PC-3 (cell line): Measurements from ENCODE around the gene PPT2. TPM values are rescaled to one million over a fixed set of nuclear protein-coding genes. Genes with fewer than 3 reads are reported as not detected.
A peak's percentile ranks its signal among the peaks of the same experiment; 100 is the strongest.

Experiments
- ATAC-seq: fragments of 200-7000 bp; cut with Tn5 transposase; 2 replicates; pipeline ENCODE4 v1.9.1; 2020; ENCODE audit warnings: mild to moderate bottlenecking, moderate library complexity
- BruUV-seq: library from RNA; stranded (reverse); fragments of 400-500 nt; replicated peaks from 2 replicates; lab custom pipeline; 2021; lab: Mats Ljungman, UMichigan
- CTCF ChIA-PET: fragments of 300-600 bp; sonication (Branson Sonifier 250); formaldehyde crosslinking; loops from one replicate; lab custom pipeline; 2022; ENCODE audit warnings: antibody characterized with exemption; lab: Charles Lee
- POLR2A ChIA-PET: fragments of 300-600 bp; sonication (Branson Sonifier 250); formaldehyde crosslinking; loops from one replicate; lab custom pipeline; 2022; ENCODE audit warnings: antibody characterized with exemption; ENCODE audit not compliant: unreplicated experiment; lab: Charles Lee
- DNase-seq: peaks from one replicate; pipeline ENCODE4 v3.0.0-alpha.2; 2015
- H2AFZ ChIP-seq: fragments of 300-600 bp; sonication (generic); 2 replicates; pipeline ENCODE4 v1.6.0; 2016; ENCODE audit warnings: antibody characterized with exemption, low read length
- H3F3A ChIP-seq: fragments of 300-600 bp; sonication (generic); one replicate; pipeline ENCODE4 v1.6.0; 2017; ENCODE audit warnings: antibody characterized with exemption, low read length, control low read depth, mild to moderate bottlenecking; ENCODE audit not compliant: unreplicated experiment
- H3K27ac ChIP-seq: fragments of 300-600 bp; sonication (generic); 2 replicates; pipeline ENCODE4 v1.5.1; 2016; ENCODE audit warnings: mild to moderate bottlenecking, low read length
- H3K27me3 ChIP-seq: fragments of 300-600 bp; sonication (generic); 2 replicates; pipeline ENCODE4 v1.6.1; 2016; ENCODE audit warnings: low read length, mixed read lengths
- H3K36me3 ChIP-seq: fragments of 300-600 bp; sonication (generic); 2 replicates; pipeline ENCODE4 v1.6.1; 2016; ENCODE audit warnings: low read depth, mixed run types, low read length, mixed read lengths
- H3K4me1 ChIP-seq: fragments of 300-600 bp; sonication (generic); 2 replicates; pipeline ENCODE4 v1.5.1; 2016; ENCODE audit warnings: low read length; ENCODE audit not compliant: insufficient read depth
- H3K4me2 ChIP-seq: fragments of 300-600 bp; sonication (generic); 2 replicates; pipeline ENCODE4 v1.6.0; 2016; ENCODE audit warnings: low read length
- H3K4me3 ChIP-seq: fragments of 300-600 bp; sonication (generic); 2 replicates; pipeline ENCODE4 v1.5.1; 2016; ENCODE audit warnings: mild to moderate bottlenecking, low read length, mixed read lengths
- H3K79me2 ChIP-seq: fragments of 300-600 bp; sonication (generic); 2 replicates; pipeline ENCODE4 v1.6.1; 2017; ENCODE audit warnings: low read length, mixed read lengths
- H3K9ac ChIP-seq: fragments of 300-600 bp; sonication (generic); 2 replicates; pipeline ENCODE4 v1.6.0; 2016; ENCODE audit warnings: mild to moderate bottlenecking, low read length
- H3K9me2 ChIP-seq: fragments of 300-600 bp; sonication (generic); replicated peaks from 2 replicates; pipeline ENCODE4 v1.6.1; 2016; ENCODE audit warnings: mixed run types, low read length, mixed read lengths
- H3K9me3 ChIP-seq: fragments of 300-600 bp; sonication (generic); 2 replicates; pipeline ENCODE4 v1.6.1; 2016; ENCODE audit warnings: low read length, mixed read lengths
- H4K20me1 ChIP-seq: fragments of 300-600 bp; sonication (generic); 2 replicates; pipeline ENCODE4 v1.6.1; 2016; ENCODE audit warnings: low read length, mixed read lengths
- CTCF ChIP-seq: fragments of 300-600 bp; sonication (generic); conservative IDR thresholded peaks from 2 replicates; pipeline ENCODE4 v1.5.1; 2017; ENCODE audit warnings: antibody characterized with exemption, low read depth, mild to moderate bottlenecking, low read length
- EZH2 ChIP-seq: fragments of 300-600 bp; sonication (generic); IDR thresholded peaks from one replicate; pipeline ENCODE4 v1.6.1; 2017; ENCODE audit warnings: antibody characterized with exemption, mild to moderate bottlenecking, low read length; ENCODE audit not compliant: unreplicated experiment
- EZH2phosphoT487 ChIP-seq: fragments of 300-600 bp; sonication (generic); IDR thresholded peaks from 2 replicates; pipeline ENCODE4 v1.6.1; 2018; ENCODE audit warnings: mild to moderate bottlenecking, antibody characterized with exemption, low read length, borderline replicate concordance
- intact Hi-C: fragments of 100-400 bp; cut with micrococcal nuclease; formaldehyde crosslinking; loops from 2 replicates; pipeline ENCODE4 v1.9.0; 2023
- total RNA-seq: library from RNA; depleted of rRNA; stranded (reverse); fragments of >200 nt; gene quantifications from 2 replicates; pipeline ENCODE4 v1.2.3, GENCODE V29; 2014

PPT2 gene
- total RNA-seq, 1 experiment from 2014 or later = 30.8 TPM

GRCh38 chr6:32118782-32119628 is 34.9 kb upstream of the PPT2 start:
- ChIA-PET POLR2A (no interaction called here), CTCF (interaction anchor here (0.9 to 1.0 kb wide), 5 partner anchors 8 to 77 kb away, joined by 3 to 10 read pairs (median 3); no protein-coding TSS in a partner anchor)
- Histone ChIP-seq H3K27ac (no peak overlapping the region), H3K79me2 (no peaks in the 10 kb centered on the region), H3K4me1 (peaks cover 21% of the 10 kb centered on the region), H2AFZ (no peak overlapping the region), H3F3A (no peaks in the 10 kb centered on the region), H3K27me3 (no peaks in the 10 kb centered on the region), H3K36me3 (peaks cover 22% of the 10 kb centered on the region; the same call in 1 of the 2 replicates), H3K4me3 (no peak overlapping the region), H3K4me2 (0 out of 2 replicates have a peak overlapping the region, but pooled peaks have one; percentile 7), H3K9me3 (no peaks in the 10 kb centered on the region), H3K9me2 (no peaks in the 10 kb centered on the region), H4K20me1 (no peaks in the 10 kb centered on the region), H3K9ac (no peak overlapping the region)
- DNase-seq = peak; percentile 83
- no TSS peak for BruUV-seq
- TF ChIP-seq CTCF = peak; percentile 92
- no peak for TF ChIP-seq EZH2phosphoT487
- ATAC-seq = peak; percentile 50
- intact Hi-C loops = loop anchor here (1.0 to 10.0 kb wide), 3 partner anchors 35 to 581 kb away; partner anchors contain the start of genes PPT2 and ZBTB12

GRCh38 chr6:32120573-32121059 is 33.3 kb upstream of the PPT2 start:
- BruUV-seq = no TSS peak
- ATAC-seq = no peak
- H3K27ac ChIP-seq = no peak overlapping the region

More at GRCh38 chr6:32120573-32121059, 33.3 kb upstream of the PPT2 start:
- Histone ChIP-seq H3K36me3 (peaks cover 22% of the 10 kb centered on the region; the same call in 1 of the 2 replicates), H3K4me3 (no peak overlapping the region), H3K9me3 (no peaks in the 10 kb centered on the region), H3K9me2 (no peaks in the 10 kb centered on the region), H3K4me1 (peaks cover 5% of the 10 kb centered on the region), H4K20me1 (no peaks in the 10 kb centered on the region), H3F3A (no peaks in the 10 kb centered on the region), H3K27me3 (no peaks in the 10 kb centered on the region), H3K9ac (no peak overlapping the region), H3K79me2 (peaks cover 1% of the 10 kb centered on the region; the same call in 1 of the 2 replicates), H3K4me2 (no peak overlapping the region), H2AFZ (no peak overlapping the region)
- CTCF ChIA-PET = no interaction called here
- intact Hi-C loops = no loop called here
- TF ChIP-seq EZH2 = no peak
- no peak for TF ChIP-seq EZH2phosphoT487
- TF ChIP-seq CTCF = no peak
- DNase-seq = no peak
- POLR2A ChIA-PET = no interaction called here
